Activated CD4-positive, alpha-beta T cell treated with anti-CD3 and anti-CD28 coated beads, Interleukin-2, amount 10 ng/mL, durations not matched to agents 7 days and 5 days (primary cell): ENCODE data around the gene FRMD4B. TPM values are rescaled to one million over a fixed set of nuclear protein-coding genes. Genes with fewer than 3 reads are reported as not detected.

Experiments used
- CTCF ChIA-PET: fragments of 350-600 bp; sonication (Branson Sonifier 250); formaldehyde crosslinking; loops from one replicate; lab custom pipeline; 2021; ENCODE audit warnings: antibody characterized with exemption; lab: Charles Lee
- POLR2A ChIA-PET: fragments of 350-600 bp; sonication (Branson Sonifier 250); formaldehyde crosslinking; loops from one replicate; lab custom pipeline; 2021; ENCODE audit warnings: antibody characterized with exemption; lab: Charles Lee
- DNase-seq: peaks from one replicate; pipeline ENCODE4 v3.0.0-alpha.2; 2020
- H3K27ac Mint-ChIP-seq: one replicate; pipeline ENCODE4 v1.8.0; 2021; ENCODE audit warnings: mild to moderate bottlenecking, moderate library complexity, mixed read lengths
- H3K27me3 Mint-ChIP-seq: one replicate; pipeline ENCODE4 v1.8.0; 2021; ENCODE audit warnings: mixed read lengths
- H3K36me3 Mint-ChIP-seq: one replicate; pipeline ENCODE4 v1.8.0; 2021; ENCODE audit warnings: low read depth, mixed read lengths
- H3K4me1 Mint-ChIP-seq: one replicate; pipeline ENCODE4 v1.8.0; 2021; ENCODE audit warnings: mixed read lengths
- H3K4me3 Mint-ChIP-seq: one replicate; pipeline ENCODE4 v1.8.0; 2021; ENCODE audit warnings: mild to moderate bottlenecking, moderate library complexity, mixed read lengths
- H3K9me3 Mint-ChIP-seq: one replicate; pipeline ENCODE4 v1.8.0; 2021; ENCODE audit warnings: mixed read lengths
- total RNA-seq, 2 experiments: library from RNA; stranded (reverse); gene quantifications; one replicate each; pipeline ENCODE4 v1.2.3, GENCODE V29; 2021

The FRMD4B gene
- total RNA-seq, 2 experiments from 2014 or later, result 6.9 to 8.2 TPM

DNA sequence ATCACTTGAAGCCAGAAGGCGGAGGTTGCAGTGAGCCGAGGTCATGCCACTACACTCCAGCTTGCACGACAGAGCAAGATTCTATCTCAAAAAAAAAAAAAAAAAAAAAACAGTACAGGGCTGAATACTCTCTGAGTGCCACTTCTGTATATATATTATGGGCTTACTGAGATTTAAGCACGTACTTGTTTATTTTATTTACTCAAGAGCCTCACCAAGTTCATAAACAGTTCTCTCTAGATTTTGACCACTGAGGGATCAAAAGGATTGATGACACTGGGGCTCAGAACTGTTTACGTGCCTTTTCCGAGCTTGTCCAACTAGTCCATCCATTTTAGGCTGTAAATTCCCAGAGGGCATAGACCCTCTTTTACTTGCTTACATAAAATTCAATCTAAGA, 81.5 kb downstream of the FRMD4B start:
- H3K27me3 Mint-ChIP-seq, result no peaks in the 10 kb centered on the region
- no peaks in the 10 kb centered on the region for H3K36me3 Mint-ChIP-seq
- peaks cover 6% of the 10 kb centered on the region for H3K4me1 Mint-ChIP-seq
- CTCF ChIA-PET, result interaction anchor here (0.6 to 7.5 kb wide), 3 partner anchors 141 to 184 kb away, joined by 3 to 88 read pairs (median 4); no protein-coding TSS in a partner anchor
- H3K9me3 Mint-ChIP-seq, result no peaks in the 10 kb centered on the region
- DNase-seq, result no peak
- no peak overlapping the region for H3K4me3 Mint-ChIP-seq
- POLR2A ChIA-PET, result no interaction called here
- H3K27ac Mint-ChIP-seq, result no peak overlapping the region

DNA sequence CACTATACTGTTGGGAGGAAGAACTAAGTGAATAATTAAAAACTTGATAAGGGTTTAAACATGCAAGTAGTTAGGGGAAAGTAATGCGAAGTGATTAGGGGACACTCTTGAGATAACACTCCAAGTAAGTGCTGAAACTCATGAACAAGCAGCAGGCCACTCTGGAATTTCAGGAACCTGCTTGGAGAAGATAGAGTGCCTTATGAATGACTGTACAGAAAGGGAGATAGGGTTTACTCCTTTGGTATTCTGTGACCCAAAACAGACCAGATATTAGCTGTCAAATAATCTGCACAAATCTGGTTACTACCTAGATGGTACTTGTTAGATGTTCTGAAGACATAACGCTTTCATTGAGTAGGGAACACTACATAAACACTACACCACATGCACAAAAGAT, 85.6 kb downstream of the FRMD4B start:
- no peak for DNase-seq

DNA sequence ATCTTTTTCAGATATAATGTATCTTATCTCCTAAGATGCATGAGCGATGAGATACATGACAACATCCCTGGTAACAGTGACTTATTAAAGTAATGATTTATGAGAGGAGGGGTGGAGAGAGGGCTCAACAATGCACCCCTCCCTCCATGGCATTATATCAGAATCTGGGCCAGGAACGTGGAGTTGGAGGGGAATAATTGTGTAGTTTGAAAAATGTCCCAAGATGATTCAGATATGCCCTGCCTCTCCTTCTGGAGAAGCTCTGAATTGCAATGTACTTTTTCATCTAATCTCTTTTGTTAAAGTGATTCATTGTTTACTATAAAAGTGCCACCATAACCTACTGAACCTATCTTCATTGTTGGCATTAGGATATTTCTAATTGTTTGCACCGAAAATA, 86.5 kb downstream of the FRMD4B start:
- ChIA-PET POLR2A (no interaction called here), CTCF (interaction anchor here (1.5 kb wide), 1 partner anchor 138 kb away, joined by 3 read pairs; no protein-coding TSS in a partner anchor)
- no peak for DNase-seq
- no peak overlapping the region for H3K27ac Mint-ChIP-seq
- no peaks in the 10 kb centered on the region for H3K36me3 Mint-ChIP-seq
- H3K9me3 Mint-ChIP-seq, result no peaks in the 10 kb centered on the region
- no peaks in the 10 kb centered on the region for H3K4me1 Mint-ChIP-seq
- no peak overlapping the region for H3K4me3 Mint-ChIP-seq
- no peaks in the 10 kb centered on the region for H3K27me3 Mint-ChIP-seq

More for the DNA sequence above, 85.6 kb downstream of the FRMD4B start:
- H3K4me3 Mint-ChIP-seq, result no peak overlapping the region
- no peaks in the 10 kb centered on the region for H3K4me1 Mint-ChIP-seq
- ChIA-PET POLR2A (no interaction called here), CTCF (interaction anchor here (0.6 to 1.5 kb wide), 2 partner anchors 139 to 275 kb away, joined by 3 to 4 read pairs; no protein-coding TSS in a partner anchor)
- no peak overlapping the region for H3K27ac Mint-ChIP-seq
- no peaks in the 10 kb centered on the region for H3K9me3 Mint-ChIP-seq
- H3K27me3 Mint-ChIP-seq, result no peaks in the 10 kb centered on the region
- H3K36me3 Mint-ChIP-seq, result no peaks in the 10 kb centered on the region

DNA sequence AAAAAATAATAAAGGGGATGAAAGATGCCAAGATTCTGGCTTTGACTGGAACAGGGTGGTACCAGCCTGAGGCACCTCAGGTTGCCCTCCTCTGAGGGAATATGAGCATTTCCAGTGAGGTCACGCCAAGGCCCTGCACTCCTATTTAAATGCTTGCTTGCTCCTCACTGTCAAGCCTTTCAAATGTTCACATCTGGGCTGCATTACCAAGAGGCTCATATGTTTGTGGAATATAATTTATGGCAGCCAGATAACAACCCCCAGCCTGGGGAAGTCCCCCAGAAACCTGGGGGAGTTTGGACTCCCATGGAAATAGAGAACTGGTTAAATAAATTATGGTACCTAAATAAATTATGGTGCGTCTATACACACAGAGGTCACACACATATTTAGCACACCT, 88.4 kb downstream of the FRMD4B start:
- Mint-ChIP-seq H3K4me1 (no peaks in the 10 kb centered on the region), H3K27me3 (no peaks in the 10 kb centered on the region), H3K36me3 (no peaks in the 10 kb centered on the region), H3K27ac (no peak overlapping the region), H3K9me3 (no peaks in the 10 kb centered on the region), H3K4me3 (no peak overlapping the region)
- ChIA-PET POLR2A (no interaction called here), CTCF (interaction anchor here (0.7 to 1.4 kb wide), 2 partner anchors 9 to 12 kb away, joined by 3 read pairs; no protein-coding TSS in a partner anchor)
- no peak for DNase-seq

DNA sequence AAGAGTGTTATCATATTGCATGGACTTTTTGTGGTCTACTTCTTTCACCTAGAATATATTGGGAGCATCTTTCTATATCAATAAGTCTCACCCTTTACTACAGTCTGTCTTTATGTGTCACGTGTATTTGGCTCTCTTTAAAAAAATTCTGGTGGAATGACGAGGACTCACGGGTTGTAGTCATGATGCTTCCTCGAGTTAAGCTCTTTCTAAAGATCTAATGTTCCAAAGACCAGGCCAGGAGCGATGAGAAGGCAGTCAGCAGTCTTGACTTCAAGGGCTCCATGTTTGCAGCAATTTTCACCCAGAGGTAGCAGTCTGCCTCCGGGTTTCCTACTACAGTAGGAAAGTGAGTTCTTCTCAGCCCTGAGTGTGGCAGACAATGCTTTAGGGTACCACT, 88.9 kb downstream of the FRMD4B start:
- H3K27ac Mint-ChIP-seq, result no peak overlapping the region
- H3K4me3 Mint-ChIP-seq, result no peak overlapping the region
- no peaks in the 10 kb centered on the region for H3K36me3 Mint-ChIP-seq
- no peak for DNase-seq
- no peaks in the 10 kb centered on the region for H3K4me1 Mint-ChIP-seq
- POLR2A ChIA-PET, result no interaction called here
- H3K9me3 Mint-ChIP-seq, result no peaks in the 10 kb centered on the region
- CTCF ChIA-PET, result interaction anchor here (1.4 kb wide), 1 partner anchor 10 kb away, joined by 3 read pairs; no protein-coding TSS in a partner anchor
- no peaks in the 10 kb centered on the region for H3K27me3 Mint-ChIP-seq

DNA sequence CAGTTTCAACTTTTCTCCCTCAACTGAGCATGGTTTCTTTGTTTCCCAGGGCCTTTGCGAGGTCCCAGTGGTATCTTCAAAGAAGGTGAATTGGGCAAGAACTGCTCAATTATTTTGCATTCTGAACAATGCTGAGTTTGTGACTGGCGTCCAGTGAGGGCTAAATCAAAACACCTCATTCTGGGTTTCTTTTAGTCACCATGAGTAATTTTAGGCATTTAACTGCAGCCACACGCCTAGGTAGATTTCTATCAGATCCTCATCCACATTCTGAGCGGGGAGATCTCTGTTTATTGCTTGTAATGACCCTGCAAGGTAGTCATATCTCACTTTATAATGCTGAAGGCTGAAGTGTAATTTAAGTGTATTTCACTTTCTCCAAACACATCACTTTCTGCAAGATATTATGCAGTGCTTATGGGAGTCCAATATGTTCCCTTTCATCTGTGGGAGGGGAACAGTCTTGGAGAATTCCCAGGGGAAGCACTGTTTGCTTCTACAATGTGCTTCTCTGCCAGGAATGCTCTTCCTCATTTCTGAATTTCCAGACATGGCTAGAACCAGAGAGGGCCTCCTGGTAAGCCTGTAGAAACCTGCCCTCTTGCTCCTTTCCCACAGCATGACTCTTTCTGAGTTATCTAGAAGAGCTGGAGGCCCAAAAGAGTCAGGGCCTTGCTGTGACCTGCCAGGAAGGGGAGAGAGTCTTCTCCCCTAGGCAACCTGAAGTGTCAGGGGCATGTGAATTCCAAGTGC, 91.7 kb downstream of the FRMD4B start:
- Mint-ChIP-seq H3K4me3 (no peak overlapping the region), H3K27ac (no peak overlapping the region), H3K9me3 (no peaks in the 10 kb centered on the region), H3K36me3 (no peaks in the 10 kb centered on the region), H3K4me1 (peaks cover 1% of the 10 kb centered on the region), H3K27me3 (no peaks in the 10 kb centered on the region)
- ChIA-PET POLR2A (no interaction called here), CTCF (interaction anchor here (0.7 to 2.6 kb wide), 5 partner anchors 11 to 149 kb away, joined by 3 to 18 read pairs (median 5); no protein-coding TSS in a partner anchor)
- DNase-seq, result no peak

DNA sequence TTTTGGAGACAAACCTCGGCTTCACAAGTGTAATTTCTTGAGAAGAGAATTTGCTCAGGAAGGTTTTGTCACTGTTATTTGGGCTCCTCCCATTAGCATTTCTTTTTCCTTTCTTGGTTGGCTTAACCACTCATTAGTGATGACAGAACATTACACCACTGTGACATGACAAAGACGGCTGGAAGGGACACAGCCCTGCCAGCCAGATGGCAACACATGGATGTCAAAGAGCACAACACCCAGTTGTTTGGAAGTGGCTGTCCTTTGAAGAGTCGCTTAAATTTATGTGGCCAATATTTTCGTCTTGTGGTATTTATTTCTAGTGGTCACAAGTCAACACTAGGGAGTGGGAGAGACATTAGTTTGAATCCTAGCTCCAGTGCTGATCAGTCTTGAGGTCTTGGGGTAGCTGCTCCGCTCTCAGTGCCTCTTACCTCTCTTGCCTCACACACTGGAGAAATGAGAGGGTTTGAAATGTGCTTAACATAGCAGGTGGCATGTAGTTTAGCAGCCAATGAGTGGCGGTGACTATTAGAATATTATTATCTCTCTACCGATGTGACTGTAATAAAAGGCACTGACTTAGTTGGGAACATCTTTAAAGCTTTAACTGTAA, 92.8 kb downstream of the FRMD4B start:
- Mint-ChIP-seq H3K27me3 (no peaks in the 10 kb centered on the region), H3K9me3 (no peaks in the 10 kb centered on the region), H3K4me3 (no peak overlapping the region), H3K36me3 (no peaks in the 10 kb centered on the region), H3K4me1 (peaks cover 10% of the 10 kb centered on the region), H3K27ac (no peak overlapping the region)
- DNase-seq, result no peak
- POLR2A ChIA-PET, result no interaction called here
- CTCF ChIA-PET, result interaction anchor here (0.7 to 2.6 kb wide), 4 partner anchors 11 to 148 kb away, joined by 3 to 18 read pairs (median 4); no protein-coding TSS in a partner anchor

DNA sequence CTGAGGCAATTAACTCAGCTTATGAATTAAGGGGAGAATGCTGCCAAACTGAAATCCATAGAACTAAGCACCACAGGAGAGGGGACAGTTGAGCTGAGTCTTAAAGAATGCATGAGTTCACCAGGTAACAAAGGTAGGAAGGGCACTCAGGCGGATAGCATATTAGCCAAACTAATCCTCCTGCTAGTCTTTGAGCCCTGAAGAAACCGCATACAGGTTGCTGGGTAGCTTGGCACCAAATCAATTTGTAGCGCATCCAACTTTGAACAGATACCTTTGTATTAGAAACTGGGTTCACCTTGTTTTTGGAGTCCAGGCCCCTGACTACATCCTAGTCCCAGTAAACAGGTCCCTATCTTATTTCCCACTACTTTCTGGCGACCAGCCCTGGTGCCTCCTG, 93.7 kb downstream of the FRMD4B start:
- Mint-ChIP-seq H3K27me3 (no peaks in the 10 kb centered on the region), H3K27ac (no peak overlapping the region), H3K4me1 (peaks cover 10% of the 10 kb centered on the region), H3K36me3 (no peaks in the 10 kb centered on the region), H3K9me3 (no peaks in the 10 kb centered on the region), H3K4me3 (no peak overlapping the region)
- DNase-seq, result no peak
- ChIA-PET CTCF (interaction anchor here (0.6 to 2.6 kb wide), 5 partner anchors 10 to 1995 kb away, joined by 3 to 18 read pairs (median 3); no protein-coding TSS in a partner anchor), POLR2A (no interaction called here)

DNA sequence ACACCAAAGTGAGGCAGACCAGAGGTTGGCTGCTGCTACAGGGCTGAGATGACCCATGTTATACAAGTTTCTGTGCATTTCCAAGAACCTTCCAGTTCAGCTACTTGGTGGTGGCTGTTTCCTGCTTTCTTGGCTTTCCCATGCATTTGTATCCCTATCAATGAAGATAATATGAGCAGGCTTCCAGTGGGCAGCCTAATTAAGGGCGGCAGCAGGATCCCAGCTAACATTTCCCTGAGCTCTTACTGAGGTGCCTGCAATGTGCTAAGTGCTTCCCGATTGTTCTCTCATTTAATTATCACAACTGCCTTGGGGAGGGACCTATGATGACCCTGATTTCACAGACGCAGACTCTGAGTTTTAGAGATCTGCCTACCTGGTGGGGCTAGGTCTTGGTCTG, 95.5 kb downstream of the FRMD4B start:
- H3K4me1 Mint-ChIP-seq, result peaks cover 10% of the 10 kb centered on the region
- no peaks in the 10 kb centered on the region for H3K27me3 Mint-ChIP-seq
- no peak overlapping the region for H3K4me3 Mint-ChIP-seq
- DNase-seq, result no peak
- H3K27ac Mint-ChIP-seq, result no peak overlapping the region
- ChIA-PET CTCF (no interaction called here), POLR2A (no interaction called here)
- no peaks in the 10 kb centered on the region for H3K36me3 Mint-ChIP-seq
- no peaks in the 10 kb centered on the region for H3K9me3 Mint-ChIP-seq

DNA sequence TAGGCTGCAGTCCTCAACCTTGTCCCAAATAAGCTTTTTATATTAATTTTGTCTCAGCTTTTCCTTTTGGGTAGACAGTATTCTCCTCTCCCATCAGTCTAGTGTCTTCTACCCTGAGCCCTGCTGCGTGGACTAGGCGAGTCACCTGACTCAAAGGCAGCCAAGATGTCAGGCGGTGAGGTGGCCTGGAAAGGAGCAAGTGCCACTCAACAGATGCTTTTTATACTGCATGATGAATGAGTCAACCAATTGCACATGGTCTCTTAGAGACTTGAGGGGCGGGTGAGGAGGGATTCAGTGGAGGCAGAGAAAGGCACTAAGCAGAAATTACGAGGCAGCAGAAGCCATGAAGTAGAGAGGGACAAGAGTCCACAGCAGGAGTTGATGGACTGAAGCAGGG, 95.9 kb downstream of the FRMD4B start:
- no peaks in the 10 kb centered on the region for H3K9me3 Mint-ChIP-seq
- no peak for DNase-seq
- no peaks in the 10 kb centered on the region for H3K36me3 Mint-ChIP-seq
- H3K27me3 Mint-ChIP-seq, result no peaks in the 10 kb centered on the region
- H3K27ac Mint-ChIP-seq, result no peak overlapping the region
- peaks cover 10% of the 10 kb centered on the region for H3K4me1 Mint-ChIP-seq
- ChIA-PET CTCF (no interaction called here), POLR2A (no interaction called here)
- H3K4me3 Mint-ChIP-seq, result no peak overlapping the region

DNA sequence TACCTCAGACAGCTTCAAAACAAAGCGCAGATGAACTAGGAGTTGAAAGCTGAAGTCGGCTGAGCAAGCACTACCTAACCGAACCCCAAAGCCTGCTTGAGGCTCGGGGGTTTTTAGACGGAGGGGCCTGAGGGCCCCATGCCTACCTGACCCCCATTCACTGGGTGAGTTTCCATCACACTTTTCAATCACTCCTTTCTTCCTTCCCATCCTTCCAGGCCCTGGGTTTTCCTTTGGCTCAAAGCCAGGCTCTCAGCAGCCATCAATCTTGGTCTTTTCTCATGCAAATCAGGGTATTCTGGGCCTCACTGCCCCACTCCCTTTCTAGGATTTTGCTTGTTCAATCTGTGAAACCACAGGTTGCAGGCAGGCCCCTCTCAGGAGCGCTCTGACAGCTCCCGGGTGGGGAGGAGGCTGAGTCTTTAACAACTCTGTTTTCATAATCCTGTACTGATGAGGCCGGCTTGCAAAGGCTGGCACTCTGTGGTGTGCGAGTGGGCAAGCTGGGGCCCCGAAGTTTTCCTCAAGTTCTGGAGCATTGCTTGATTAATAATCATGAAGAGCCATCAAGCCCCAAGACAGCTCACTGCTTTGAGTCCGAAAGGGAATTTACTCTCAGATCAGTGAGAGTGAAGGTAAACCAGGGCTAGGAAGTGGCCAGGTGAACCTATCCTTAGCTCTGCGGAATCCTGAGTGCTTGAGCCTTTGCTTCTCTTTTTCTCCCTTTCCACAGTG, 97.6 kb downstream of the FRMD4B start:
- Mint-ChIP-seq H3K27ac (no peak overlapping the region), H3K9me3 (no peaks in the 10 kb centered on the region), H3K36me3 (no peaks in the 10 kb centered on the region), H3K4me3 (no peak overlapping the region), H3K4me1 (peaks cover 10% of the 10 kb centered on the region), H3K27me3 (no peaks in the 10 kb centered on the region)
- DNase-seq, result no peak
- ChIA-PET CTCF (interaction anchor here (0.6 kb wide), 1 partner anchor 183 kb away, joined by 3 read pairs; no protein-coding TSS in a partner anchor), POLR2A (no interaction called here)

DNA sequence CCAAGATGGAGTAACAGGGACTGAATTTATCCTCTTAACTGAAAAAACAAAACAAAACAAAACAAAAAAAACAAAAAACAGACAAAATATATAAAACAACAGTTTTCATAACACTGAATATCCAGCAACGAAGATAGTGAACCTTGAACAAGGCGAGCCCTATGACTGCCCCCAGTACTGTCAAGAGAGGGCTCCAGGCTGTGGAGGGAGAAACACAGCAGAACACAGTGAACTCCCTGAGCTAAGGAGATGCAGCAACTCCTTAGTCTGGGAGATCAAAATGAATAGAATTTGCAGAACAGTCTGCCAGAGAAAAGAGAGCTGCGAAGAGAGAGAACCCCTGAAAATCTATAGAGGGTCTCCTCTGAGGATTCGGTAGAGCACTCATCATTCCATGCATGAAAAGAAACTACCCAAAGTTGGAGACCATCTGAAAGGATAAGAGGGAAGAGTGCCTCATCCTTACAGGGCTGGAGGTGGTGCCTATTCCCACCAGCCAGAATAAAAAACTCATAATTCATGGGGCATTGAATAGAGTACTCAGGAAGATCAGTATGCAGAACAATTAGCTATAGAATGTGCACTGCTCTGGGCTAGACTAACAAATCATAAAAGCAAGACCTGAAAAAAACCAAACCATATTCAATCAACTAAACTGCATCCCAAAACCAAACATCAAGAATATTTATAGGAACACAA, 101.8 kb downstream of the FRMD4B start:
- peaks cover 14% of the 10 kb centered on the region for H3K4me1 Mint-ChIP-seq
- no peaks in the 10 kb centered on the region for H3K27me3 Mint-ChIP-seq
- no peak overlapping the region for H3K4me3 Mint-ChIP-seq
- no peaks in the 10 kb centered on the region for H3K9me3 Mint-ChIP-seq
- H3K27ac Mint-ChIP-seq, result no peak overlapping the region
- ChIA-PET CTCF (interaction anchor here (0.6 kb wide), 1 partner anchor 401 kb away, joined by 3 read pairs; no protein-coding TSS in a partner anchor), POLR2A (no interaction called here)
- no peaks in the 10 kb centered on the region for H3K36me3 Mint-ChIP-seq
- no peak for DNase-seq
